GM19025 (cell line): ENCODE data around the gene SHISAL2A.

ENCODE experiments used
- ATAC-seq: cut with Tn5 transposase; IDR thresholded peaks from one replicate; pipeline ENCODE4 v1.9.1; 2021; ENCODE audit warnings: mild to moderate bottlenecking, low read depth, moderate library complexity; ENCODE audit not compliant: unreplicated experiment

The SHISAL2A gene

GRCh38 chr1:52615489-52616042 lies 17.4 kb upstream of the SHISAL2A start:
- ATAC-seq: no peak

- ATAC-seq: no peak
Observed at GRCh38 chr1:52621950-52622349, 11.0 kb upstream of the SHISAL2A start.

- ATAC-seq: no peak
Observed at GRCh38 chr1:52623812-52624211, 9.2 kb upstream of the SHISAL2A start.

GRCh38 chr1:52627028-52627427 lies 5.9 kb upstream of the SHISAL2A start:
- ATAC-seq: no peak

- no peak for ATAC-seq
Observed at GRCh38 chr1:52628614-52629324, 4.2 kb upstream of the SHISAL2A start.

- no peak for ATAC-seq
Observed at GRCh38 chr1:52629325-52629643, 3.7 kb upstream of the SHISAL2A start.

GRCh38 chr1:52629667-52630066 lies 3.3 kb upstream of the SHISAL2A start:
- no peak for ATAC-seq

GRCh38 chr1:52631759-52632331 lies 1.1 kb upstream of the SHISAL2A start:
- ATAC-seq: no peak

GRCh38 chr1:52633291-52633754 lies 355 bp downstream of the SHISAL2A start:
- no peak for ATAC-seq

- no peak for ATAC-seq
Observed at GRCh38 chr1:52634111-52634510, 1.1 kb downstream of the SHISAL2A start.

- ATAC-seq: no peak
Observed at GRCh38 chr1:52635321-52636089, 2.5 kb downstream of the SHISAL2A start.

- peak; percentile 67 for ATAC-seq
Observed at GRCh38 chr1:52636721-52637695, 4.0 kb downstream of the SHISAL2A start.

- no peak for ATAC-seq
Observed at GRCh38 chr1:52637946-52638345, 5.0 kb downstream of the SHISAL2A start.

GRCh38 chr1:52640697-52641096 lies 7.7 kb downstream of the SHISAL2A start:
- ATAC-seq: no peak

- ATAC-seq: no peak
Observed at GRCh38 chr1:52641307-52641706, 8.3 kb downstream of the SHISAL2A start.

- no peak for ATAC-seq
Observed at GRCh38 chr1:52645261-52645660, 12.3 kb downstream of the SHISAL2A start.

- no peak for ATAC-seq
Observed at GRCh38 chr1:52651904-52652303, 18.9 kb downstream of the SHISAL2A start.

GRCh38 chr1:52653207-52653849 lies 20.4 kb downstream of the SHISAL2A start:
- no peak for ATAC-seq

- ATAC-seq: no peak
Observed at GRCh38 chr1:52654063-52654462, 21.1 kb downstream of the SHISAL2A start.

GRCh38 chr1:52657702-52658101 lies 24.7 kb downstream of the SHISAL2A start:
- ATAC-seq: no peak
